Activated T-cell treated with anti-CD3 and anti-CD28 coated beads, Interleukin-2, amount 50 U/mL, for 48 hours (primary cell): ENCODE data around the gene ZNF418.
"Not testable (repeated sequence)": the region's sequence is repeated elsewhere in the genome, so short reads cannot be mapped to it uniquely, and the experiment has no call there.

ENCODE experiments used
- DNase-seq, 2 experiments: peaks; one replicate each; pipeline ENCODE4 v3.0.0-alpha.2; 2020

Gene ZNF418

GRCh38 chr19:57934820-57935665, at the start of gene ZNF418:
Gene ZNF418, minus strand, starts transcription at chr19:57935402. Its CDS starts 1,580 bp downstream, at chr19:57933822.
- peak; percentile 43 to 50 for DNase-seq

GRCh38 chr19:57978586-57979289, 43.5 kb upstream of the ZNF418 start:
- DNase-seq, result no peak

- no peak for DNase-seq
Measured at GRCh38 chr19:57974434-57974833, 39.2 kb upstream of the ZNF418 start, which contains the start of gene C19orf18. Gene C19orf18, minus strand, starts transcription at chr19:57974534. Its CDS starts 102 bp downstream, at chr19:57974432.

- no peak for DNase-seq
Measured at GRCh38 chr19:57964761-57965160, 29.6 kb upstream of the ZNF418 start.

GRCh38 chr19:57961785-57962184, 26.6 kb upstream of the ZNF418 start:
- no peak for DNase-seq

- DNase-seq, result no peak
Measured at GRCh38 chr19:57954996-57955395, 19.8 kb upstream of the ZNF418 start.

- no peak for DNase-seq
Measured at GRCh38 chr19:57949702-57950101, 14.5 kb upstream of the ZNF418 start.

- DNase-seq, result no peak
Measured at GRCh38 chr19:57949296-57949695, 14.1 kb upstream of the ZNF418 start.

GRCh38 chr19:57947419-57948134, 12.4 kb upstream of the ZNF418 start, which contains the start of gene ZNF256:
Gene ZNF256, minus strand, starts transcription at chr19:57947706. Its CDS starts 232 bp downstream, at chr19:57947474.
- peak; percentile 92 to 94 for DNase-seq

GRCh38 chr19:57947088-57947418, 11.9 kb upstream of the ZNF418 start:
- DNase-seq, result no peak

GRCh38 chr19:57946316-57946715, 11.1 kb upstream of the ZNF418 start:
- DNase-seq, result no peak

- no peak for DNase-seq
Measured at GRCh38 chr19:57941593-57941992, 6.4 kb upstream of the ZNF418 start.

GRCh38 chr19:57935731-57936130, 529 bp upstream of the ZNF418 start:
- no peak for DNase-seq

GRCh38 chr19:57927587-57927986, 7.6 kb downstream of the ZNF418 start:
- no peak for DNase-seq

GRCh38 chr19:57916168-57916995, 18.8 kb downstream of the ZNF418 start, which contains the start of gene ZNF417:
Gene ZNF417, minus strand, starts transcription at chr19:57916592. Its CDS starts 181 bp downstream, at chr19:57916411.
- DNase-seq, result peak; percentile 80 to 84

GRCh38 chr19:57914531-57914930, 20.7 kb downstream of the ZNF418 start:
- DNase-seq, result no peak

- no peak for DNase-seq
Measured at GRCh38 chr19:57907394-57907793, 27.8 kb downstream of the ZNF418 start.

GRCh38 chr19:57905258-57905657, 29.9 kb downstream of the ZNF418 start:
- DNase-seq, result no peak

- no peak for DNase-seq
Measured at GRCh38 chr19:57903618-57904184, 31.5 kb downstream of the ZNF418 start.

- DNase-seq, result no peak
Measured at GRCh38 chr19:57900311-57900710, 34.9 kb downstream of the ZNF418 start.

GRCh38 chr19:57890706-57891105, 44.5 kb downstream of the ZNF418 start:
- DNase-seq, result not testable (repeated sequence)
